Measurements from ENCODE around the gene TMEM129.

Gene TMEM129

GRCh38 chr4:1723131-1723801 is 2.1 kb upstream of the TMEM129 start:
- FAIRE-seq (peak; percentile 46), DNase-seq (ENCODE audit: insufficient read length, low spot score) (no peak)

GRCh38 chr4:1722551-1723118 is 1.5 kb upstream of the TMEM129 start:
- no peak for DNase-seq (ENCODE audit: insufficient read length, low spot score)
- no peak for FAIRE-seq

- FAIRE-seq = no peak
- no peak for DNase-seq (ENCODE audit: insufficient read length, low spot score)
Observed at GRCh38 chr4:1721666-1722550, 785 bp upstream of the TMEM129 start.

- DNase-seq (ENCODE audit: insufficient read length, low spot score) (no peak), FAIRE-seq (peak; percentile 84)
Observed at GRCh38 chr4:1720163-1720983, 750 bp downstream of the TMEM129 start.

GRCh38 chr4:1718095-1718850 is 2.9 kb downstream of the TMEM129 start:
- no peak for DNase-seq (ENCODE audit: insufficient read length, low spot score)
- no peak for FAIRE-seq

GRCh38 chr4:1717129-1718094 is 3.7 kb downstream of the TMEM129 start:
- no peak for FAIRE-seq
- DNase-seq (ENCODE audit: insufficient read length, low spot score) = no peak

- FAIRE-seq (no peak), DNase-seq (ENCODE audit: insufficient read length, low spot score) (no peak)
Observed at GRCh38 chr4:1716065-1716945, 4.8 kb downstream of the TMEM129 start.

- FAIRE-seq (no peak), DNase-seq (ENCODE audit: insufficient read length, low spot score) (no peak)
Observed at GRCh38 chr4:1715002-1715758, 5.9 kb downstream of the TMEM129 start.

GRCh38 chr4:1714303-1715001 is 6.7 kb downstream of the TMEM129 start:
- FAIRE-seq (no peak), DNase-seq (ENCODE audit: insufficient read length, low spot score) (no peak)

GRCh38 chr4:1713003-1713851 is 7.9 kb downstream of the TMEM129 start:
- DNase-seq (ENCODE audit: insufficient read length, low spot score) (no peak), FAIRE-seq (peak; percentile 63)

GRCh38 chr4:1712216-1713002 is 8.7 kb downstream of the TMEM129 start, which contains the start of gene SLBP:
Gene SLBP (minus strand): TSS chr4:1712319. CDS start chr4:1712188, 131 bp downstream.
- peak; percentile 96 for DNase-seq (ENCODE audit: insufficient read length, low spot score)
- peak; percentile 80 for FAIRE-seq

- no peak for DNase-seq (ENCODE audit: insufficient read length, low spot score)
- no peak for FAIRE-seq
Observed at GRCh38 chr4:1711571-1712215, 9.4 kb downstream of the TMEM129 start.

GRCh38 chr4:1711055-1711570 is 10.0 kb downstream of the TMEM129 start:
- FAIRE-seq (no peak), DNase-seq (ENCODE audit: insufficient read length, low spot score) (no peak)

GRCh38 chr4:1708581-1708980 is 12.5 kb downstream of the TMEM129 start:
- FAIRE-seq (no peak), DNase-seq (ENCODE audit: insufficient read length, low spot score) (no peak)

Measured in HTR-8/SVneo (cell line).